Measurements from ENCODE around the gene ABHD5.

ABHD5 gene

GRCh38 chr3:43718296-43718695 is 27.6 kb downstream of the ABHD5 start:
- DNase-seq (ENCODE audit: low read depth) = no peak

- no peak for DNase-seq (ENCODE audit: low read depth)
These were observed 32.5 kb downstream of the ABHD5 start for GRCh38 chr3:43723121-43723734.

GRCh38 chr3:43726521-43726920 is 35.8 kb downstream of the ABHD5 start:
- DNase-seq (ENCODE audit: low read depth) = no peak

GRCh38 chr3:43727930-43728329 is 37.2 kb downstream of the ABHD5 start:
- no peak for DNase-seq (ENCODE audit: low read depth)

GRCh38 chr3:43728476-43728875 is 37.7 kb downstream of the ABHD5 start:
- DNase-seq (ENCODE audit: low read depth) = no peak

GRCh38 chr3:43728947-43729346 is 38.2 kb downstream of the ABHD5 start:
- DNase-seq (ENCODE audit: low read depth) = no peak

GRCh38 chr3:43729707-43730414 is 39.1 kb downstream of the ABHD5 start:
- DNase-seq (ENCODE audit: low read depth) = no peak

GRCh38 chr3:43732747-43733425 is 42.1 kb downstream of the ABHD5 start:
- no peak for DNase-seq (ENCODE audit: low read depth)

- no peak for DNase-seq (ENCODE audit: low read depth)
These were observed 43.0 kb downstream of the ABHD5 start for GRCh38 chr3:43733459-43734384.

- no peak for DNase-seq (ENCODE audit: low read depth)
These were observed 43.9 kb downstream of the ABHD5 start for GRCh38 chr3:43734685-43735084.

- no peak for DNase-seq (ENCODE audit: low read depth)
These were observed 44.9 kb downstream of the ABHD5 start for GRCh38 chr3:43735618-43736017.

GRCh38 chr3:43736558-43737440 is 46.1 kb downstream of the ABHD5 start:
- DNase-seq (ENCODE audit: low read depth) = no peak

GRCh38 chr3:43738305-43738704 is 47.6 kb downstream of the ABHD5 start:
- no peak for DNase-seq (ENCODE audit: low read depth)

- DNase-seq (ENCODE audit: low read depth) = no peak
These were observed 52.2 kb downstream of the ABHD5 start for GRCh38 chr3:43742920-43743319.

- DNase-seq (ENCODE audit: low read depth) = no peak
These were observed 56.9 kb downstream of the ABHD5 start for GRCh38 chr3:43747641-43748040.

- DNase-seq (ENCODE audit: low read depth) = no peak
These were observed 57.4 kb downstream of the ABHD5 start for GRCh38 chr3:43748179-43748578.

- DNase-seq (ENCODE audit: low read depth) = no peak
These were observed 57.9 kb downstream of the ABHD5 start for GRCh38 chr3:43748645-43749044.

GRCh38 chr3:43752905-43753304 is 62.2 kb downstream of the ABHD5 start:
- DNase-seq (ENCODE audit: low read depth) = no peak

- DNase-seq (ENCODE audit: low read depth) = peak; percentile 60
These were observed 63.3 kb downstream of the ABHD5 start for GRCh38 chr3:43753741-43754715.

Measured in non-pigmented ciliary epithelial cell (primary cell).